Stimulated activated CD4-positive, alpha-beta T cell treated with anti-CD3 and anti-CD28 coated beads, TNF-alpha, amount 100 ng/mL, for 24 hours (primary cell): Measurements from ENCODE around the gene SLC2A3.
"Not testable (repeated sequence)": the region's sequence is repeated elsewhere in the genome, so short reads cannot be mapped to it uniquely, and the experiment has no call there.

Experiments used
- DNase-seq, 3 experiments: peaks; one replicate each; pipeline ENCODE4 v3.0.0-alpha.2; 2020; ENCODE audit warnings: low read depth in 3 of 3

Gene SLC2A3

GRCh38 chr12:7916936-7917335 is 19.1 kb downstream of the SLC2A3 start:
- DNase-seq, result no peak

- peak in 1 of 3 experiments; percentile 50 for DNase-seq
Observed at GRCh38 chr12:7915661-7916403, 20.2 kb downstream of the SLC2A3 start.

- DNase-seq, result not testable (repeated sequence)
Observed at GRCh38 chr12:7910106-7910505, 25.9 kb downstream of the SLC2A3 start.

GRCh38 chr12:7907009-7907408 is 29.0 kb downstream of the SLC2A3 start:
- peak in 1 of 3 experiments; percentile 46 for DNase-seq

- DNase-seq, result not testable (repeated sequence)
Observed at GRCh38 chr12:7906303-7906702, 29.7 kb downstream of the SLC2A3 start.

- not testable (repeated sequence) for DNase-seq
Observed at GRCh38 chr12:7905600-7906125, 30.3 kb downstream of the SLC2A3 start.

GRCh38 chr12:7905071-7905470 is 30.9 kb downstream of the SLC2A3 start:
- no peak for DNase-seq

- not testable (repeated sequence) for DNase-seq
Observed at GRCh38 chr12:7902416-7902815, 33.6 kb downstream of the SLC2A3 start.

- DNase-seq, result no peak
Observed at GRCh38 chr12:7899755-7900154, 36.2 kb downstream of the SLC2A3 start.

GRCh38 chr12:7896726-7897125 is 39.3 kb downstream of the SLC2A3 start:
- DNase-seq, result not testable (repeated sequence)

- no peak for DNase-seq
Observed at GRCh38 chr12:7892186-7892980, 43.6 kb downstream of the SLC2A3 start.

GRCh38 chr12:7884689-7885088 is 51.3 kb downstream of the SLC2A3 start:
- DNase-seq, result no peak

GRCh38 chr12:7881736-7882120 is 54.3 kb downstream of the SLC2A3 start:
- not testable (repeated sequence) for DNase-seq

- not testable (repeated sequence) for DNase-seq
Observed at GRCh38 chr12:7880952-7881735, 54.8 kb downstream of the SLC2A3 start.

GRCh38 chr12:7879246-7879645 is 56.7 kb downstream of the SLC2A3 start:
- no peak for DNase-seq

GRCh38 chr12:7877420-7877819 is 58.6 kb downstream of the SLC2A3 start:
- no peak for DNase-seq

GRCh38 chr12:7872566-7873319 is 63.2 kb downstream of the SLC2A3 start, which contains the start of gene SLC2A14:
SLC2A14 (minus strand) TSS chr12:7872915; CDS start chr12:7869880, 3,035 bp downstream.
- DNase-seq, result no peak

GRCh38 chr12:7870335-7870734 is 65.7 kb downstream of the SLC2A3 start:
- no peak for DNase-seq
